NCI-H69 (cell line): ENCODE results near the gene NXPH1.

Experiments
- DNase-seq: peaks from one replicate; lab custom pipeline; 2025; lab: John Stamatoyannopoulos, UW

NXPH1 gene

DNA sequence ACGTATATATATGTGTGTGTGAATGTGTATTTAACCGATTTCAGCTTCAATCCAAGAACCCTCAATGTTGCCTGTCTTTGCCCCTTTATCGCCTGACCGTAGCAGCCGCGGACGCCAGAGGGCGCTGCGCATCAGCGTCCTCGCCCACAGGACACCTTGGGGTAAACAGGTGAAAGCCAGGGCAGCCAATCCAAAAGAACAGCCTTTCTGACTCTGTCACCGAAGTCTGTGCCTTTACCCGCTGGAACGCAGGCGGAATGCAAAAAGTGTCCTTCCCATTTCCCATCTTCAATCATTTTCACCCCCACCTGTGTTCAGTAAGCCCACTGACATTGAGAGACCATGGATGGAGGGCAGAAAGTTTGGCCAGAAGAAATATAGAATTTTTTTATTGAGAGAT, 3.6 kb downstream of the NXPH1 start:
- no peak for DNase-seq

DNA sequence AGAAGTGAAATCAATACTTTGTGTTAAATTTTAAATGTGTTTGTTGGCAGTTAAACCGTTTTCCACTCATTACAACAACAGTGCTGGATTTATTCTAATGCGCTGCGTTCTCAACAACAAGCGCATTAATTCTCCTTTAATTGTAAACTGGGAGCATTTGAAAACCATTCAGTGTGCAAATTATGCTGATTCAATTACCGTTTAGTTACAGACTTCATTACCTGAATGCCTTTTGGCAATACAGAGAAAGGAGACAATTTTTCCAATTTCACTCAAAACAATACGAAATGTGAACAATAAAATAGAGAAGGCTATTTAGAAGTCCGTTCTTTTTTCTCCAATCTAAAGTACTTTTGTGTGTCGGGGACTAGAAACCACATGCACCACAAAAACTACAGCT, 4.2 kb downstream of the NXPH1 start:
- no peak for DNase-seq

DNA sequence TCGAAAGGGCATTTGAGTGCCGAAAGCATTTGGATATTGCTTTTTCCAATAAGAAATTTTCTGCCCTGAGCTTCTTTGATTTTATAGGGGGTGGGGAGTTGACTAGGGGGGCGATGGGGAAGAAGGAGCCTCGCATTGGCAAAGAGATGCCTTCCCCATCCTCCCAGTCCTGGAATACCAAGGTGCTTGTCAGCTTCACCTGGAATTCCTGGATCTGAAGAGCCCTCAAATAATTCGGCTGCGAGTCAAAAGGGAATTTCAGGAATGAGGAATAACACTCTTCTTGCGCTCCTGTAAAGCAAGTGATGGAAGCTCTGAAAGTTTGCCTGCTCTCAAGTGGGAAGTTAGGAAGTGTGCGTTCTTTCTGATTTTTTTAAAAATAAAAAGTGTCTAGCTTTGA, 7.3 kb downstream of the NXPH1 start:
- DNase-seq, result no peak

DNA sequence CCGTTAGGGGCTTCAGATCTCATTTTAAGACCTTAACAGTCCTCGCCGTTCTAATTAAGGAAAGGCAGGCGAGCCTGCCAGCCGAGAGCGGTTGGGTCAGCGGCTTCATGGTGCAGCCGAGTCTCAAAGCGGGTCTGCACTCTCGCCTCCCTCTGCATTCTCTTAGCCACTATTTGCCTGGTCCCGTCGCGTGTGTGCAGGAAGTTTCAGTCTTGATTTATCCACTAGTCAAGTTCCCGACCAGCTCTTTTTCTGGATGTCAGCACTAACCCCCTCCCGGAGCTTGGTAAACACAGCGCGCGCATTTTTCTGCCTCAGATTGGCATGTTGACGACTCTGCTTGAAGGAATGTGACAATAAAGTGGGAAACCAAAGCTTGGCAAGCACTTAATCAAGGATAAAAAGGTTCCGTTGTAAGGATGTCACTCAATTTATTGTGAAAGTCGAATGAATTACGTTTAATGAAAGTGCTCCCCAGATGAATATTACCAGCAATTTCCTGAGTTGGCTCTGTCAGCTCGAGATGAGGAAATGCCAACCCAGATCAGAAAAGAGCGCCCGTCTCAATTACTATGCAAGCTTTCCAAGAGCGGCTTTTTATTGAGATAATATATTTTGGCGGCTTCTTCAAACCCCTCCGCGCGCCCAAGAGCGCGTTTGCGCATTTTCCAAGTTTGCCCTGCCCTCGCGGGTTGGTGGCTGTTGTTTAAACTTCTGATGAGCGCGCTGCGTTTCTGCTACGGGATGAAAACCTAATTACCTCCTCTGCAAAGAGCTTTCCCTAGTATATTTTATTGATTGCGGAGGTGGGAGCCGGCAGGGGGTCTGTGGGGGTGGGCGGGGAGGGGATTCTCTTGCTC, 7.9 kb downstream of the NXPH1 start:
- no peak for DNase-seq

DNA sequence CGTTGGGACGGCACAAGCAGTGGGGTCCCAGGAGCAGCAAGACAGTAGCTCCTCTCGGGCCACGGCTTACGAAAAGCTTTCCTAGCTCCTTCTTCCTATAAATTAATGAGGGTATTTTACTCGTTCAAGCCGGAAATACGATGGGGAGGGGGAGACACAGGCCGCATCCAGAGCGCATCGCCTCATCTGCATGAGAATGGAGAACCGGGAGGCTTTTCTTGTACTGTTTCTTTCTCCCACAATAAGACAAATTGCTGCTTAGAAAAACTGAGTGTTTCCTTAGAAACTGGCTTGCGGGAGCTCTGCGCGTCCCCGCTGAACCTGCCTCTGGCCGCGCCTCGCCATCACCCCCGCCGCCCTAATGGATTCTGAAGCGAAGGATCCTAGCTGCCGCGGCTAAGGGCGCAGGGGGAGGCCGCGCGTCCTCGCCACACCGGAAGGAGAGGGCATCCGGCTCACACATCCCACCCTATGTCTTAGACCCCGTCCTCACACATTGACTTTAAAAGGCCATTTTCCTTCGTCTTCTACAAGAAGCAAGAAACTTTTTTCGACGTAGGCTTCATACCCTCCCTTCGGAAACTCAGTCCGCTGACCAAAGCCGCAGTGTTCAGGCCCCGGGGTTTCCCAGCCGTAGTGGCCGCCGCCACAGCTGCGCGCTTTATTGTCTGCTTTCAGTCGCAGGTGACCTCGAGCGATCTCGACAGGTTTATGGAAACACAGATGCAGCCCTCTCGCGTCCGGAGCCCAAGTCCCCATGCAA, 8.8 kb downstream of the NXPH1 start:
- DNase-seq, result no peak

DNA sequence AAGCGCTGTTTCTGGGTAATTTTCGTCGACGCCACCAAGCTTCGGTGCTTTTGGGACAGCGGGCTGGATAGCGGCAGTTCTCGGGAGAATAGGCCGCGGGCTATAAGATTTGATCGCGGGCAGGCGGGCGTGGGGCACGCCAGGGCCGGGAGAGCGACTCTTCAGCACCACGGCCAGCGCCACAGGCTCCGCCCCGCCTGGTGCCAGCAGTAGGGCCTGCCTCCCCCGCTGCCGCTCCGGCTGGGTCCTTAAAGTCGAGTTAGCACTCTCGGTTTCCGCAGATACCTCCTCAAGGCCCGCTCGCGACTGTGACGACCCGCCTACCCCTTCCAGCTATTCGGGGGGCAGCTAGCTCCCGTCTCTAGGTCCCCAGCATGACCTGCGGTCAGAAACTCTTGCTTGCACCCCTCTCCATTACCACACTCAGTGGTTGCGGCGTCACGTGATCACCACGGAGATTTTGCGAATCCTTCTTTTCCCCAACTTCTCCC, 9.4 kb downstream of the NXPH1 start:
- DNase-seq, result no peak

DNA sequence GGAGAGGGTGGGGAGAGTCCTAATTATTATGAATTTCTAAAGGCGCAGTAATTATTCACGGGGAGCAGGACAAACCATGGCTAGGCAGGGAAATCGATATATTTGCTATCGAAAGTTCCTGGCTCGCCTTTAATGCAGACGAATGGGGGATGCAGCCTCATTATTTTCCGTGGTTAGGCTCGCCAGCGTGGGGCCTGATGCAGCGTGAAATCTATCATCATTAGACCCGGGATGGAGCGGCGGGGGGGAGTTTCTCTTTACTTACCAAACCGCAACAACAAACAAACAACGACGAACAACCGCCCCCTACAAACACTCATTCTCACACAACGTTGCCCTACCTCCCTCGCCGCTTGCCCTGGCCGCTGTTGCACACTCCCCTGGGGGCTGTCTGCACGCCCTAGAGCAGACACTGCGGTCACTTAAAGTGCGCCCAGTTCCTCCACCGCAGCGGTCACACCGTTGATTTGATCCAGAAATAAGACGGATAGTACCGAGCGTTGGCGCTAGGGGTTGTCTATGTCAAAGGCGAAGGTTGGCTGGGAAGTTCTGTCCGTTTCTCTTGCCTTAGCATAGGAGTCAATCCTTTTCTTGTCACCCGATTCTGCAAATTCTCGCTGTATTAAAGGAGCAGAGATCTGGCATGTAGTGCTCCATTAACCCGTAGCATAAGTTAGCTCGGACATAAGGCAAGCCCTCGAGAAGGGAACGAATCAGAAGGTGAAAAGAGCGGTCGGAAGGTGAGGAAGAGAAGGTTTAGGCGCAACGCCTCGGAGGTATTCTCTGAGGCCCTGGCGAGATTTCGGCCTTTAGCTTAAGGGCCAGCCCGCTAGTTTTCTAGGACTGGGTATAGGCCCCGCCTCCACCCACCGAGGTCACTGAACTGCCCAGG, 10.4 kb downstream of the NXPH1 start:
- no peak for DNase-seq

DNA sequence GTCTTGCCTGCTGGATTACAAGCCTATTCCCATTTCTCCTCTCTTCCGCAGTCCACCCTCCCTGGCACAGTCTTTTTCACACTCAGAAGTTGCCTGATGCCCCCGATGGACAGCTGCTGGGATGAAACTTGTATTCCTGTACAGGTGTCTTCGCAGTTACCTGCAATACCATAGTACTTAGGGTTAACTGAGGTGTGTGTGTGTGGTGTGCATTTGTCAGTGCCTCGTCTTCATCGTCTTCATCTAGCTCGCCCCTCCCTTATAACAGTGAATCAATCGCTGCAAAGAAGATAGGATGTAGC, 11.0 kb downstream of the NXPH1 start:
- DNase-seq, result peak; percentile 53

DNA sequence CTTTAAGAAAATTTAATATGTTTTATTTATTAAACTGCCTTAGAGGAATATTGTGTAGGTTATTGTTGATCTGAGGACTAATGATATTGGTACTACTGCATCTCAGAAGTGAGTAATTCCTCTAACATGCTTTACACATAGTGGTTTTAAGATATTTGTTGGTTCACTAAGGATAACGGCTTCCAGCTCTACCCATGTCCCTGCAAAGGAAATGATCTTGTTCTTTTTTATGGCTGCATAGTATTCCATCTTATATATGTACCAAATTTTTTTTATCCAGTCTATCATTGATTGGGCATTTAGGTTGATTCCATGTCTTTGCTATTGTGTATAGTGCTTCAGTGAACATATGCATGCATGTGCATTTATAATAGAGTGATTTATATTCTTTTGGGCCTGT, 20.1 kb downstream of the NXPH1 start:
- no peak for DNase-seq

DNA sequence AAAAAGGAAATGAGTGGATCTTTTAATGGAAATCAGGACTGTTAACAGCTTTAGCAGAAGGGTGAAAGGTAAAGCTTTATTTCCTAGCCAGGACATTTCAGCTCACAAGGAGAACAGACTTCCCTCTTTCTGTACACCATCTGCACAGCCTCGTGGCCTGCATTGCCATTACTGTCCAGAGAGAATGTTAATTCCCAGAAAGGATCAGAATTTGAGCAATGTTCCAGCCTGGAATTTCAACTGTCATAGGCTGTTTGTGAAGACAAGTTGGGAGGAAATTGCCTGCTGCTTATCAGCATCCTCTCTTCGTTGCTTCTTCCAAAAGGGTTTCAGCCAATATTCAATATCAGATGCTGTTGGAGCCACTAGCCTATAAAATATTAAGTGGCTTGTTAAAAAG, 22.0 kb downstream of the NXPH1 start:
- DNase-seq, result no peak

DNA sequence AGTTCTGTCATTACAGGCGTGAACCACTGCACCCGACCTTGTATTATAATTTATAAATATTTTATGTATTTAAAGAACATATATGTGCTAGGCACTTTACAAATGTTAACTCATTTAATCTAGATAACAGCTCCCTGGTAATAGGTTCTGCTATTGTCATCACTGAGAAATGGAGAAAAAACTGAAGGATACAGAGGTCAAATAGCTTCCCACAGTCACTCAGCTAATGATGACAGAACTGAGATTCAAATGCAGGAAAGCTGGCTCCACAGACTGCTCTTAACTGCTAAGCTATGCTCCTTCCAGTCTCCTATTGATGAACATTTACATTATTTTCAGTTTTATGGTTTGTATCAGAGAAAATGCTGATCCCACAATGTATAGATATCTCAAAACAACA, 28.9 kb downstream of the NXPH1 start:
- no peak for DNase-seq

DNA sequence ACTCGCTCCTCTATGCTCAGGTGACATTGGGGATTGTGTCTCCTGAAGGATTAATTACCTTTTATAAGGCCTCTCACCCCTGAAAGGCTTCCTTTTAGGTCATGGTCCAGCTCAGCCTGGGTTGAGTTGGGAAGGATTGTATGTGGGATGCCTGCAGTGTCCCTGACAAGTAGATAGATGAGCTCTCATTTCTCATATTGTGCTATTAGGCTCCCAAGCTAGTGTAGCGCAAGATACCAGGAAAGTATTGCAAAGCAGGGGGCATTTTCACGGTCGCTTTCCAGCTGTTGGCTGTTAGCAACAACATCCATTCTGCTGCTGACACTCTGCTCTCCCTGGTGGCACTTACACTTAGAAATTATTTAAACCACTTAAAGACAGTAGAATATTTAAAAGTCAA, 31.9 kb downstream of the NXPH1 start:
- DNase-seq, result no peak

DNA sequence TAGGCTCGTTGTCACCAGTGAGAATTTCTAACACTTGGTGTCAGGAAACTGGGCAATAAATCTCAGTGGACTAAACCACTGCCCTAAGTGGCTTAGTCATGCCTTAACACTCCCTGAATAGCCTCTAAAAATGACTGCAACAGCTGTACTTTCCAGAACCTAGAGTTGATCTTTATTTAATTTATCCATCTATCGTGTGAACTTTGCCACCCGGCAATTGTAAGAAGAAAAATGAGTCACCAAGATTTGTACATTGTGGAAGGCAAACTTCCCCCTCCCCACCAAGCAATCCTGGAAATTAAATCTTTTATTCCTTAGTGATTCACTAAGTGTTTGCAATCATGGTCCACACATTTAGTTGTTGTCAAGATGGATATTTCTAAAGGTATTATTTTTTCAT, 47.1 kb downstream of the NXPH1 start:
- DNase-seq, result no peak

DNA sequence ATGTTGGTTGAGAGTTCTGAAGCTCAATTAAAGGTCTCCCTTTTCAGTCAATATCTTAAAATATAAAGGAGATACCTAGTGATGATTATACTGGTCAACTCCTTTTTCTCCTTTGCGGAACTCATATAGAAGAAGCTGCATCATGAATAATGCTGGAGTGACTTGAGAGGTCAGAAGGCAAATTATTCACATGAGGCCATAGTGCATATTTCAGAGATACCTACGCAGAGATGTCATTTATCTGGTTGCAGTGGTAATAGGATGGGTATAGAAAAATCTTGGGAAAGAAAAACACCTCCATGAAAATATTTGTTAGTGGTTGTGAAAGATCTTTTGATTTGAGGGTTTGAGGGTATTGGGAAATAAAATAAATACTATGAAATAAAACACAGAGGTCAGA, 47.7 kb downstream of the NXPH1 start:
- no peak for DNase-seq

DNA sequence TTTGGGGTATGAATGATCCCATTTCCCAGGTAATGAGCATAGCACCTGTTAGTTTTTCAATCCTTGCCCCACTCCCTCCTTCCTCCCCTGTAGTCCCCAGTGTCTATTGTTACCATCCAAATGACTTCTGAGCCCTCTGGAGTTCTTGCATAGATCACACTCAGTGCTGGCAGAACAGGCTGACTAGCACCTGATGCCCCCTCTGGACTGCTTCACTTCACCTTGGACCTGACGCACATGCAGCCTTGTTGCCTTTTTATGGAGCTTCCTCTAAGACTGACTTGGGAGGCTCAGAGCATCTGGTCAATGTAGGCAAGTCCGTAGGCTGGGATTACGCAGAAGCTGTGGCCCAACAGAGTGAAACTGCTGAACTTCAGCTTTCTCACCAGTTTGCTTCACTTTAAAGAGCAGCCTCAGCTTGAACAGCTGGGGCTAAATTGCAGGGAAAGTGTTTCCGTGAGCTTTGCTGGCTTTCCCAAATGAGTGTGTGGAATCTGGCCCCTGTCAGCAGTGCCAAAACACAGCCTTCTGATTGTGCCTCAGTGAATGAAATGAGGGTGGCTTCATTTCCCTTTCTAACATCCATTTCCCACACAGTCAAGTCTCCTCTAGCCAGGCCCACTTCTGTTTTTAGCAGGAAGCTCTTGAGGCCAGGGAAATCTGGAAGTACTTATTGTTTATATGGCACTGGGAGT, 48.5 kb downstream of the NXPH1 start:
- DNase-seq, result peak; percentile 31

DNA sequence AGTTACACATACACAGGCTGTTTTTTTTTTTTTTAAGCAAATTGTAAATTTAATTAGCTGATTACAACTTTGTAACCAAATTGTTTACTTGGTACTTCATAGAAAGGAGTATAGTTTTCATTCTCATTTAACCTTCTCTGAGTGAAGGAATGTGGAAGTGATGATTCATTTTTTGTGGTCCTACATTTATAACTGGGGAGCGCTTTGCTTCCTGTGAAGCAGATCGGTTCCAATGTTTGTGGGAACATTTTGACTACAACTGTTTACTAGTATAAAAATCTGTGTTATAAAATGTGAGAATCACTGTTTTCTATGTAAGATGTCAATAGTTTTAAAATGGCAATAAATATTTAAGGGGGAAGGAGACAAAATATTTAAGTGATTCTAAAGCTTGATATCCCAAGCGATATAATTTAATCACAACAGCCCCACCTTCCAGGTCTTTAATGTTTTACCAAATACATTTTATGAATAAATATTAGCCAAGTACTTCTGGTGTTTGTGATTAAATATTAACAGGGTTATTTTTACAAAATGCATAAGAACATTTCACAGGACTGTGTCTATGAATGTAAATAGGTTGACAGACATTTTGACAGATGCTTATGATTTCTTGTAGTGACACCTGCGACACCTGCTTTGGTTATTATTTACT, 57.1 kb downstream of the NXPH1 start:
- DNase-seq, result no peak

DNA sequence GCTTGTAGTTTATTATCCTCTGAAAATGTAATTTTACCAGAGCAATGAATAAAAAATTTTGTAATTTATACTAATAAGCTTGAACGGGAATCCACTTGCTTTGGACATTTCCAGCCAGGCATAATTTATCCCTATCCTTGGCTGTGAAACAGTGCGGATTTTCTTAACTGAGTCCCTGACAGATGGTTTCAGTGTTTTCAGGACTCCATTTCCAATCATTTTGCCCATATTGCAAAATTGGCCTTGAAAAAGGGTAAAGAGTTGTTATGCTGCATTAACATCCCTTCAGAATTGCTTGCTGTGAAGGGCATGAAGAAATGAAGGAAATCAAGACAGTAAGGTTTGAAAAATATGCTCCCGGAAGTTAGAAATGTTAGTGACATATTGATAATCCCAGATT, 57.7 kb downstream of the NXPH1 start:
- DNase-seq, result no peak

DNA sequence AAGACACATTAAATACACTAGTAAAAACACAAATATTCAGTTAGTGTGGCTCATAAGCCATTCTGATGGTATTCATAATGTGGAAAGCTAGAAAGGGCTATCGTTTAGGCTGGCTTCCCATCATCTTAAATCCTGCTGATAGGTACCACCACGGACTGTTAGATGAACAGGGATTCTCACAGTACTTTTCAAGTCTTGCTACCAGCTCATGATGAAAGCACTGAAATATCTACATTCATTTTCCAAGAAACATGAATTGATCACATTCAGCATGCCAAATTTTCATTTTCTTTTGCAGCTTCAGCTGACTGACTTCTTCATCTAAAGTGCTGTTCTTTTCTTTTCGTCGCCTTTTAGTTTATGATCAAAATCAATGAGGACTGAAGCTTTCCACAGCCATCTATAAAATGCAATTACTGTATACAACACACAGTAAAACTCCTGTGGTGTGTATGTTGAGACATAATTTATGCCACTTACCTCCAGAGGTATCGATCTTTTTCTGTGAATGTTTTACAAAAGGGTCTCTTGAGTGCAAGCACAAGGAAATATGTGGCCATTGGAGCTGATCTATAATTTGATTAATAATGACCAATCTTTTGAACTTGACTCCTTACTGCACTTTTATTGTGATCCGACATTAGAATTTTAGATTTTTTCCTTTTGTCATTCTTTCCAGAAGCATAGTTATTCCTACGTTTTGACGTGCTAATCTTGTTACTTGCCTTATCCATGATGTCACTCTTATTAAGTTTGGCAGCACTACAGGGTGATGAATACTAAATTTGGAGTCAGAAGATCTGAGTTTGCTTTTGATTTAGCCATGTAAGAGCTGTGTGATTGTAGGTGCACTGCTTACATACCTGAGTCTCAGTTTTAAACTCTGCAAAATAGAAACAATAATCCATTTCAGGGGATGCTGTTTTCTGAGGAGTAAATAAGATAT, 58.4 kb downstream of the NXPH1 start:
- DNase-seq, result no peak

DNA sequence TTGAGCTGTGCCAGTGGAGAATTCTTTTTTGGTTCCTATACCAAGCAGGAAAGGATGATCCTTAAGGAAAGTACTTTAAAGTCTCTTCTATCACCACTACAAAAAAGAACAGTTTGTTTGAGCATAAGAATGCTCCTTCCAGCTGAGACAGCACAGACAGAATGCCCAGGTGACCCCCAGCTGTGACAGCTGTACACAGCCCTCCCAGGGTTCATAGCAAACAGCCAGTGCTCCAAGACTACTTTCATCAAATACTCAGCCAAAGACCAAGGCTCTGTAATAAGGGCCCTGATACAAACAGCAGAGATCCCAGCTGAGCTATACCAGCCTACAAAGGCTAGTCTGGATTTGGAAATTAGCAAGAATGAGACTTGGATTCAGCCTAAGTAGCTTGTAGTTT, 65.7 kb downstream of the NXPH1 start:
- peak; percentile 41 for DNase-seq

DNA sequence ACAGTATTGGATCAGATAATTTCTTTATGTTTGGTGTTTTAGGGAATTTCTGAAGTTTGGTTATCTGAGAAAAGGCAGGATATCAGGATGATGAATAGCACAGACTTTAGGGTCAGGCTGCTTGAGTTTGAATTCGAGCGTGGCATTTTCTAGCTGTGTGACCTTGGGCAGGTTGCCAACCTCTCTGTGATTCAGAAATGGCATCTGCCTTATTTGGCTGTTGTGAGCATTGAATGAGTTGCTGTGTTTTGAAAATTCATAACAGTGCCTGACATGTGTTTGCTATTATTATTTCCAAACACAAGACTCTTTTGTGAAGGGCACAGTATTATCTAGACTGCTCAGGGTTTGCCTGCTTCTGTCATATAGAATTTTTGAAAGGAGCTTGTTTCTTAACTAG, 66.9 kb downstream of the NXPH1 start:
- DNase-seq, result peak; percentile 56
